GM12865 (cell line): ENCODE measurements around the gene RAB30.

Experiments
- DNase-seq: peaks from one replicate; pipeline ENCODE4 v3.0.0; 2010; ENCODE audit warnings: low read depth
- H3K4me3 ChIP-seq: 2 replicates; pipeline ENCODE4 v1.5.1; 2011; ENCODE audit warnings: mild to moderate bottlenecking, low read depth, low read length, control low read depth
- TF ChIP-seq, protein P1 (sequence below): IDR thresholded peaks from 2 replicates; pipeline ENCODE4 v1.5.1; 2011; ENCODE audit warnings: low read length, control low read depth, low read depth, inconsistent platforms; ENCODE audit not compliant: insufficient read depth; ENCODE audit errors: missing control alignments

The RAB30 gene

DNA sequence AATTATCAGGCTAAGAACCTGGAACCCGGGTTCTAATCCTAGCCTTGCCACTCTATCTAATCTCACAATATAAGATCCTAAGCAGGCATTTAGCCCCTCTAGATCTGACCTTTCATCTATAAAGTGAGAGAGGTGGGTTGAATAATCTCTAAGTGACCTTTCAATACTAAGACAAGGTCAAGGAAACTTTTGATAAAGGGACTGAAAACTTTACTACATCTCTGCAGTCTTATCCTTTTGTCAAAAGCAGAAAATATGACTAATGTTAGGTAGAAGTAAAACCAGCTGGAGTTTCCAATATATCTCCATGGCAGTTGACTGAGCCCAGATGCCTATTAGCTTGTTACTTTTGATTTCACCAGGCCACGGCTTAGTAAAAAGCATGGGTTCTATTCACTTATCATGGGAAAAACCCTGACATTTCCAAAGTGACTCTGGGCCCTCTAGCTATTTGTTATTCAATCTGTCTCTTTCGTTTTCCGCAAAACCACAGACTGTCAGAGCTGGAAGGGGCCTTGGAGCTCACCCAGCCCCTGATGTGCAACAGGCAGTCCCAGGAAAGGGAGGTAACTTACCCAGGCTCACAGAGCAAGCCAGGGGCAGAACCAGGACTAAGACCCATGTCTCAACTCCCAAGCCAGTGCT, 75.8 kb downstream of the RAB30 start:
- TF ChIP-seq, protein P1, sequence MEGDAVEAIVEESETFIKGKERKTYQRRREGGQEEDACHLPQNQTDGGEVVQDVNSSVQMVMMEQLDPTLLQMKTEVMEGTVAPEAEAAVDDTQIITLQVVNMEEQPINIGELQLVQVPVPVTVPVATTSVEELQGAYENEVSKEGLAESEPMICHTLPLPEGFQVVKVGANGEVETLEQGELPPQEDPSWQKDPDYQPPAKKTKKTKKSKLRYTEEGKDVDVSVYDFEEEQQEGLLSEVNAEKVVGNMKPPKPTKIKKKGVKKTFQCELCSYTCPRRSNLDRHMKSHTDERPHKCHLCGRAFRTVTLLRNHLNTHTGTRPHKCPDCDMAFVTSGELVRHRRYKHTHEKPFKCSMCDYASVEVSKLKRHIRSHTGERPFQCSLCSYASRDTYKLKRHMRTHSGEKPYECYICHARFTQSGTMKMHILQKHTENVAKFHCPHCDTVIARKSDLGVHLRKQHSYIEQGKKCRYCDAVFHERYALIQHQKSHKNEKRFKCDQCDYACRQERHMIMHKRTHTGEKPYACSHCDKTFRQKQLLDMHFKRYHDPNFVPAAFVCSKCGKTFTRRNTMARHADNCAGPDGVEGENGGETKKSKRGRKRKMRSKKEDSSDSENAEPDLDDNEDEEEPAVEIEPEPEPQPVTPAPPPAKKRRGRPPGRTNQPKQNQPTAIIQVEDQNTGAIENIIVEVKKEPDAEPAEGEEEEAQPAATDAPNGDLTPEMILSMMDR = no peak
- DNase-seq = peak; percentile 71
- H3K4me3 ChIP-seq = peak overlapping the region; percentile 23

DNA sequence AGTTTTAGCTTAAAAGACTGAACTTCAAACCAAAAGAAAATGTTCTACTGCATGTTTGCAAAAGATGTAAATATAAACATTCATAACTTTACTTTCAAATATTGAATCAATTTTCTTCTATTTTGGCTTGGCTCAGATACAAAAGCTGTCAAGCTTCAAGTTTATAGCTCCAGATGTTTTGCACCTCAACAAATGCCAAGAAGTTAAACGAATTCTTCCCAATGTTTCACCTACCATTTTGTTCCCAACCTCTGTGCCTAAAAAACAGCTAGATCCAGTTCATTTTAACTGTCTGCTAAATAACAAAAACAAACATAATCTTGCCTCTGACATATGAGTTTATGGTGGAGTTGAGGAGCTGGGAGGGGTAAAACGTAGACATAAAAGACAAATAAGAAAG, 76.5 kb downstream of the RAB30 start:
- DNase-seq = no peak
- H3K4me3 ChIP-seq = peak overlapping the region; percentile 23; the same call in 1 of the 2 replicates
- TF ChIP-seq, protein P1 = no peak

DNA sequence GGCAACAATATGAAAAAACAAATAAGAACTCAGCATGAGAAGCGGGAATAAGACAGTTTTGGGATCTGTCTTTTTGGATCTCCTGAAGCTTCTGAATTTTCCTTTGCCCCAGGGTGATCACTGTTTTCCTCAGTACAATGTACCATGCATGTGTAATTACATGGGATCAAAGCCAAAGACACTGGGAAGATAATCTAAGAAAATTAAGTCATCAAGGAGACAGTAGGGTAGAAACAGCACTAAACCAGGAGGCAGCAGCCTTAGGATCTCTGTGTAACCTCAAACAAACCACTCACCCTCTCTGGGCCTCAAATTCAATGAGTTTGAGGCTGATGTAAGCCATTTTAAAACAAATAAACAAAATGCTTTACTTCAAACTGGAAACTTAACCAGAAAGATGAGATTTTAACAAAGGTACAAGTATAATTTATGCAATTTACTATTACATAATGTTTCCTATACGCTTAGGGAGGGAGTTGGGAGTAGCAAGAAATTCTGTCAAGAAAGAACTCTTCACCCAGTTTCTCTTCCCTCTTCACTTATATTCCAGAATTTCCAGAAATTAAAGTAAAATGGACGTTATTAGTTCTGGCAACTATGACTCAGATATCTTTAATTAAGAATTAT, 77.0 kb downstream of the RAB30 start:
- TF ChIP-seq, protein P1 = no peak
- no peak for DNase-seq
- no peak overlapping the region for H3K4me3 ChIP-seq

DNA sequence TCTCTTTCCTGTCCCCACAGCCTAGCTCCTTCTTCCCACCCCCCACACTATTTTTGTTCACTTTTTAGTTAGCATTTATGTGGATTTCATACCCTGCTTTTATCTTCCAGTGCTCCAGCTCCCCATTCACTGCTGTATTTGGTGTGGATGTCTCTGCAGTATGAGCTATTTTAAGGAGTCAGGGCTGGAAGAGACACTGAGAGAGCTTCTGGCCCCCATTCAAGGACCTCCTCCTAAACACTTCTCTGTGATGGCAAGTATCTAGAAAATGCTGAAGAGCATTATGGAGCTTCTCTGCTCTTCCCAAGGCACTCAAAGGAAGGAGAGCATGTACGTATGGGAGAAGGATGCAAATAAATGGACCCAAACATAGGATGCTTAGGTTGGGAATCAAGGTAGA, 79.5 kb downstream of the RAB30 start:
- DNase-seq = no peak
- TF ChIP-seq, protein P1 = no peak
- H3K4me3 ChIP-seq = no peak overlapping the region

DNA sequence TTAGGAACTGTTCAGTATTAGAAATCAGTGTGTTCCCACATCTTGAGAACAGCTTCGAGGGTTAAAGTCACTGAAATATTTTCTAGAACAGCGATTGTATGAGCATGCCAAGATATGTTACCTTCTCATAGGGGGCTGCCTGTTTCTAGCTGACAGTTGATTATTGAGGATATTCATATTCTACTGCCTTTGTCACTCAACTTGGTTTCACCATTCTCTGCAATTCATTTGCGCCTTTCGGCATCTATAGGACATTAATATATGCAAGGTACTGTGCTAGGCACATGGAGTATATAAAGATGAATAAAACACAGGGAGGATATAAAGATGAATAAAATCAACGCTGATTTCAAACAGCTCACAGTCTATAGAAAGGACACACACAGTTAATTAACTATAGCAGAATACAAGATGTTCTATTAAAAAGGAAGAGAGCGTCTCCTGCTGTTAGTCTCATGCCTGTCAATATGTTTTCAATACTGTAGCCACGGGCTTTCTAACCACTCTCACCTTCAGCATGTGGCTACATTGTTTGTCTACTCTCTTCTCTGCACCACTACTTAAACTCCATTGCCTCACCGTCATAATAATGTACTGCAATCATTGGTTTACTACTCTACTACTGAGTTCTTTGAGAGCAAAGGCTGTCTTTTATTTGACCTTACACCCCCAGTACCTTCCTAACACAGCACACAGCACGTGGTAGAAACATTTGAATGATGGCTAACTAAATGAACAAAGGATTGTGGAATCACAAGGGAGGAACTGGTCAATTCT, 81.9 kb downstream of the RAB30 start:
- DNase-seq = no peak
- TF ChIP-seq, protein P1 = no peak
- H3K4me3 ChIP-seq = no peak overlapping the region

DNA sequence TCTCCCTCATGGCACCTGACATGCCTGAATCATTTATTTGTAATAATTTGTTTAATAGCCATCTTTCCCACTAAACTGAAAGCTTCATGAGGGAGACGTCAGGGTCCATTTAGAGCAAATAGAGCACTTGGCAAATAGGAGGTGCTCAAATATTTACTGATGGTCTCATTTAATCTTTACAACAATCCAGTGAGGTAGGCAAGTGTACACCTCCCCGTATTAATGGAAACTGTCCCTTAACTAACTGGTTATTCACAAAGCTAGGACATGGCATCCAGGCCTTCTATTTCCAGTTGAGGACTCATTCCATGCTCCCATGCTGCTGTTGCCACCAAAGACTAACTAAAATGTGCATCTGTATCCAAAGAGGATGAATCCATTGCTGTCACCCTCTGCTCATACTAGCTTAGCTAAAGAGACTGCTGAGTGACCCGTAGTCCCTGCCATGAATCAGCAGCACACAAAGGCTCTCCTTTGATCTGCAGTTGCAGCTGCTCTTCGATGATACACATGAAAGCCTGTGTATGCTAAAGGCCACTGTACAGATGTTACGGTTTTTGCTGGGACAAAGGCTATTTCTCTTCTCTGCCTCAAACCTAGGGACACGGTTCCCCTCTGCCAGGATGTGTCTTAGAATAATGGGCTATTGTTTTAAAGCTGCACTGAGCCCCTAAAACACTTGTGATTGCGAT, 82.6 kb downstream of the RAB30 start:
- TF ChIP-seq, protein P1 = no peak
- no peak overlapping the region for H3K4me3 ChIP-seq
- no peak for DNase-seq
